GM23338 (cell line): ENCODE data around the gene TMEM219. TPM values are rescaled to one million over a fixed set of nuclear protein-coding genes. Genes with fewer than 3 reads are reported as not detected.

Source experiments
- ATAC-seq: fragments of 200-7000 bp; cut with Tn5 transposase; 3 replicates; pipeline ENCODE4 v1.9.1; 2020
- DNase-seq: peaks from one replicate; pipeline ENCODE4 v3.0.0-alpha.2; 2015; ENCODE audit warnings: low spot score
- H2AFZ ChIP-seq: fragments of 200-600 bp; sonication (generic); 2 replicates; pipeline ENCODE4 v1.8.0; 2016; ENCODE audit warnings: antibody characterized with exemption, mild to moderate bottlenecking, moderate library complexity
- H3F3A ChIP-seq: fragments of 200-600 bp; sonication (generic); replicated peaks from 2 replicates; pipeline ENCODE4 v1.8.0; 2017; ENCODE audit warnings: antibody characterized with exemption, mixed run types, low read depth
- H3K27ac ChIP-seq: fragments of 200-600 bp; sonication (generic); 2 replicates; pipeline ENCODE4 v1.6.1; 2016; ENCODE audit warnings: low read depth
- H3K27me3 ChIP-seq: fragments of 200-600 bp; sonication (generic); 2 replicates; pipeline ENCODE4 v1.8.0; 2016; ENCODE audit warnings: mild to moderate bottlenecking, mixed run types, moderate library complexity; ENCODE audit not compliant: insufficient read depth
- H3K36me3 ChIP-seq: fragments of 200-600 bp; sonication (generic); 2 replicates; pipeline ENCODE4 v1.8.0; 2016; ENCODE audit warnings: mild to moderate bottlenecking; ENCODE audit not compliant: insufficient read depth
- H3K4me1 ChIP-seq: fragments of 200-600 bp; sonication (generic); 2 replicates; pipeline ENCODE4 v1.8.0; 2016; ENCODE audit warnings: mild to moderate bottlenecking, moderate library complexity; ENCODE audit not compliant: insufficient read depth
- H3K4me2 ChIP-seq: fragments of 200-600 bp; sonication (generic); 2 replicates; pipeline ENCODE4 v1.7.1; 2017; ENCODE audit warnings: mixed run types
- H3K4me3 ChIP-seq: fragments of 200-600 bp; sonication (generic); 2 replicates; pipeline ENCODE4 v1.6.1; 2016; ENCODE audit warnings: mixed run types
- H3K79me2 ChIP-seq: fragments of 200-600 bp; sonication (generic); replicated peaks from 2 replicates; pipeline ENCODE4 v1.8.0; 2017; ENCODE audit warnings: mild to moderate bottlenecking; ENCODE audit not compliant: insufficient read depth
- H3K9me2 ChIP-seq: fragments of 200-600 bp; sonication (generic); 2 replicates; pipeline ENCODE4 v1.8.0; 2017; ENCODE audit not compliant: insufficient read depth
- H4K20me1 ChIP-seq: fragments of 200-600 bp; sonication (generic); replicated peaks from 2 replicates; pipeline ENCODE4 v1.8.0; 2017; ENCODE audit warnings: mild to moderate bottlenecking; ENCODE audit not compliant: insufficient read depth
- H3K27ac Mint-ChIP-seq: 2 replicates; pipeline ENCODE4 v1.8.0; 2020; ENCODE audit warnings: inconsistent platforms, mild to moderate bottlenecking, moderate library complexity, mixed read lengths
- H3K27me3 Mint-ChIP-seq: 3 replicates; pipeline ENCODE4 v1.8.0; 2022; ENCODE audit warnings: low read depth, mild to moderate bottlenecking, moderate library complexity, mixed read lengths, inconsistent platforms; ENCODE audit not compliant: insufficient read depth, poor library complexity
- H3K36me3 Mint-ChIP-seq: 3 replicates; pipeline ENCODE4 v1.8.0; 2021; ENCODE audit warnings: low read depth, mild to moderate bottlenecking, inconsistent platforms, moderate library complexity, mixed read lengths
- H3K4me1 Mint-ChIP-seq: 3 replicates; pipeline ENCODE4 v1.8.0; 2020; ENCODE audit warnings: mild to moderate bottlenecking, inconsistent platforms, mixed read lengths
- H3K4me3 Mint-ChIP-seq: 3 replicates; pipeline ENCODE4 v1.8.0; 2021; ENCODE audit warnings: moderate library complexity, mild to moderate bottlenecking, inconsistent platforms, mixed read lengths
- H3K9me3 Mint-ChIP-seq: 3 replicates; pipeline ENCODE4 v1.8.0; 2020; ENCODE audit warnings: moderate library complexity, mild to moderate bottlenecking, inconsistent platforms, mixed read lengths
- CREB1 ChIP-seq: fragments of 250-450 bp; sonication (Bioruptor Pico); IDR thresholded peaks from 2 replicates; pipeline ENCODE4 v1.5.0; 2020; ENCODE audit warnings: low read depth, mild to moderate bottlenecking, moderate library complexity
- ETS1 ChIP-seq: IDR thresholded peaks from 2 replicates; pipeline ENCODE4 v1.6.1; 2016; ENCODE audit warnings: antibody characterized with exemption
- EZH2 ChIP-seq: fragments of 200-600 bp; sonication (generic); IDR thresholded peaks from one replicate; pipeline ENCODE4 v1.8.0; 2017; ENCODE audit warnings: antibody characterized with exemption, mild to moderate bottlenecking, low read depth; ENCODE audit not compliant: unreplicated experiment
- JUNB ChIP-seq: IDR thresholded peaks from one replicate; pipeline ENCODE4 v1.6.1; 2016; ENCODE audit warnings: antibody characterized with exemption; ENCODE audit not compliant: unreplicated experiment
- NANOG ChIP-seq: IDR thresholded peaks from 2 replicates; pipeline ENCODE4 v1.6.1; 2016; ENCODE audit warnings: antibody characterized with exemption, borderline replicate concordance
- POLR2AphosphoS5 ChIP-seq: IDR thresholded peaks from 2 replicates; pipeline ENCODE4 v1.6.1; 2016; ENCODE audit warnings: antibody characterized with exemption, low read depth
- ZNF331 ChIP-seq: fragments of 250-450 bp; sonication (Bioruptor Pico); IDR thresholded peaks from 2 replicates; pipeline ENCODE4 v1.5.0; 2020; ENCODE audit warnings: low read depth, mild to moderate bottlenecking, moderate library complexity
- polyA plus RNA-seq: library from polyadenylated mRNA; unstranded; fragments of >200 nt; fragmentation: Nextera tagmentation; extraction: Ambion mirVana; gene quantifications from 2 replicates; pipeline ENCODE4 v1.2.1, GENCODE V29; 2016
- total RNA-seq: library from RNA; depleted of rRNA; stranded (reverse); fragments of >200 nt; shearing (Covaris generic); gene quantifications from 2 replicates; pipeline ENCODE4 v1.2.3, GENCODE V29; 2014
- TF ChIP-seq, protein P1 (sequence below): fragments of 250-450 bp; sonication (Bioruptor Pico); IDR thresholded peaks from 2 replicates; pipeline ENCODE4 v1.5.0; 2020; ENCODE audit warnings: mild to moderate bottlenecking, moderate library complexity
- TF ChIP-seq, protein P2 (sequence below), 2 experiments: fragments of 200-600 bp in 1 of 2; sonication (generic) in 1 of 2; conservative IDR thresholded peaks; 2 replicates each; pipeline versions ENCODE4 v1.5.1 to v1.6.1; 2016 to 2017; ENCODE audit warnings: antibody characterized with exemption in 2 of 2, low read depth in 2 of 2, mild to moderate bottlenecking in 2 of 2, moderate library complexity in 1 of 2
- TF ChIP-seq, protein P3 (sequence below): IDR thresholded peaks from one replicate; pipeline ENCODE4 v1.6.1; 2018; ENCODE audit warnings: antibody characterized with exemption; ENCODE audit not compliant: unreplicated experiment

The TMEM219 gene
- total and polyA plus RNA-seq, 2 experiments from 2014 or later, result 50.0 to 82.3 TPM

DNA sequence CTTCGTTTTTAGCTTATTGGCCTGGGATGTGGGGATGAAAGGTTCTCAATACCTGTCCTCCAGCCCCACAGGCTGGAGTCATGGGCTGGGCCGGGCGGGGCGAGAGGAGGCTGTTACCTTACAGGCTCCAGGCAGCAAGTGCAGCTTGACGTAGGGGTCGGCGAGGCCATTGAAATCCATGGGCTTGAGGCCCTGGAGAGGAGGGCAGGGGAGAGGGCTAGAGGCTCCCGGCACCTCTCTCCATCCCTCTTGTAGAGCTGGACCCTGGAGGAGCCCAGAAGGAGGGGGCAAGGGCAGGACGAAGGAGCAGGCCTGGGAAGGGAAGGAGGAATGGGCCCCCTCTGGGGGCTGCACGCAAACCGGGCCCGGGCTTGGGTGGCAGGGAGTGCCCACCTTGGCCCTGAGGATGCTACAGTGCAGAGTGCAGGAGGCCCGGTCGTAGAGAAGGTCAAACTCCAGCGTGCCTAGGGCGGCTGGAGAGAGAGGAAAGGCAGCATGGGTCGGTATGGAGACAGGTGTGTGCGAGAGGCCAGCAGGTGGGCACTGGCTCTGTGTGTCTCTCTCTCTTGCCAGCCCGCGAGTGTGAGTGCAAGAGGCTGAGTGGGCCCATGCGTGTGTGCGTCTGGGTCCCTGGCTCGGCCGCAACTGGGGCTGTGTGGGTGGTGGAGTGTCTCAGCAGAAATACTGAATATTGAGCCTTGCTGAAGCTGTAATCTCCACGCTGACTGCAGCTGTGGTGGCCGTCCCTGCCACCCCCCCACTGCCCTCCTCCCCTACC is 47.4 kb downstream of the TMEM219 start:
- no peak overlapping the region for H3K27ac ChIP-seq
- Mint-ChIP-seq H3K36me3 (no peaks in the 10 kb centered on the region), H3K27ac (no peak overlapping the region), H3K4me3 (peak overlapping the region; percentile 39; the same call in 2 of the 3 replicates), H3K4me1 (peaks cover 23% of the 10 kb centered on the region), H3K9me3 (peaks cover 2% of the 10 kb centered on the region; the same call in 1 of the 3 replicates), H3K27me3 (peaks cover 34% of the 10 kb centered on the region)
- no peak for ATAC-seq
- peak overlapping the region; percentile 95; the same call in 1 of the 2 replicates for H3K4me2 ChIP-seq
- no peak overlapping the region for H2AFZ ChIP-seq
- peak overlapping the region; percentile 91; the same call in 1 of the 2 replicates for H3K4me3 ChIP-seq
- H3K36me3 ChIP-seq, result no peaks in the 10 kb centered on the region
- no peaks in the 10 kb centered on the region for H4K20me1 ChIP-seq
- H3K79me2 ChIP-seq, result no peaks in the 10 kb centered on the region
- H3F3A ChIP-seq, result 0 out of 2 replicates have a peak, but pooled peaks cover 4% of the 10 kb centered on the region
- H3K27me3 ChIP-seq, result peaks cover 33% of the 10 kb centered on the region
- H3K4me1 ChIP-seq, result peaks cover 11% of the 10 kb centered on the region; the same call in 1 of the 2 replicates
- DNase-seq, result peak; percentile 27
- H3K9me2 ChIP-seq, result no peaks in the 10 kb centered on the region
- no peak for TF ChIP-seq JUNB
- TF ChIP-seq, protein P1, sequence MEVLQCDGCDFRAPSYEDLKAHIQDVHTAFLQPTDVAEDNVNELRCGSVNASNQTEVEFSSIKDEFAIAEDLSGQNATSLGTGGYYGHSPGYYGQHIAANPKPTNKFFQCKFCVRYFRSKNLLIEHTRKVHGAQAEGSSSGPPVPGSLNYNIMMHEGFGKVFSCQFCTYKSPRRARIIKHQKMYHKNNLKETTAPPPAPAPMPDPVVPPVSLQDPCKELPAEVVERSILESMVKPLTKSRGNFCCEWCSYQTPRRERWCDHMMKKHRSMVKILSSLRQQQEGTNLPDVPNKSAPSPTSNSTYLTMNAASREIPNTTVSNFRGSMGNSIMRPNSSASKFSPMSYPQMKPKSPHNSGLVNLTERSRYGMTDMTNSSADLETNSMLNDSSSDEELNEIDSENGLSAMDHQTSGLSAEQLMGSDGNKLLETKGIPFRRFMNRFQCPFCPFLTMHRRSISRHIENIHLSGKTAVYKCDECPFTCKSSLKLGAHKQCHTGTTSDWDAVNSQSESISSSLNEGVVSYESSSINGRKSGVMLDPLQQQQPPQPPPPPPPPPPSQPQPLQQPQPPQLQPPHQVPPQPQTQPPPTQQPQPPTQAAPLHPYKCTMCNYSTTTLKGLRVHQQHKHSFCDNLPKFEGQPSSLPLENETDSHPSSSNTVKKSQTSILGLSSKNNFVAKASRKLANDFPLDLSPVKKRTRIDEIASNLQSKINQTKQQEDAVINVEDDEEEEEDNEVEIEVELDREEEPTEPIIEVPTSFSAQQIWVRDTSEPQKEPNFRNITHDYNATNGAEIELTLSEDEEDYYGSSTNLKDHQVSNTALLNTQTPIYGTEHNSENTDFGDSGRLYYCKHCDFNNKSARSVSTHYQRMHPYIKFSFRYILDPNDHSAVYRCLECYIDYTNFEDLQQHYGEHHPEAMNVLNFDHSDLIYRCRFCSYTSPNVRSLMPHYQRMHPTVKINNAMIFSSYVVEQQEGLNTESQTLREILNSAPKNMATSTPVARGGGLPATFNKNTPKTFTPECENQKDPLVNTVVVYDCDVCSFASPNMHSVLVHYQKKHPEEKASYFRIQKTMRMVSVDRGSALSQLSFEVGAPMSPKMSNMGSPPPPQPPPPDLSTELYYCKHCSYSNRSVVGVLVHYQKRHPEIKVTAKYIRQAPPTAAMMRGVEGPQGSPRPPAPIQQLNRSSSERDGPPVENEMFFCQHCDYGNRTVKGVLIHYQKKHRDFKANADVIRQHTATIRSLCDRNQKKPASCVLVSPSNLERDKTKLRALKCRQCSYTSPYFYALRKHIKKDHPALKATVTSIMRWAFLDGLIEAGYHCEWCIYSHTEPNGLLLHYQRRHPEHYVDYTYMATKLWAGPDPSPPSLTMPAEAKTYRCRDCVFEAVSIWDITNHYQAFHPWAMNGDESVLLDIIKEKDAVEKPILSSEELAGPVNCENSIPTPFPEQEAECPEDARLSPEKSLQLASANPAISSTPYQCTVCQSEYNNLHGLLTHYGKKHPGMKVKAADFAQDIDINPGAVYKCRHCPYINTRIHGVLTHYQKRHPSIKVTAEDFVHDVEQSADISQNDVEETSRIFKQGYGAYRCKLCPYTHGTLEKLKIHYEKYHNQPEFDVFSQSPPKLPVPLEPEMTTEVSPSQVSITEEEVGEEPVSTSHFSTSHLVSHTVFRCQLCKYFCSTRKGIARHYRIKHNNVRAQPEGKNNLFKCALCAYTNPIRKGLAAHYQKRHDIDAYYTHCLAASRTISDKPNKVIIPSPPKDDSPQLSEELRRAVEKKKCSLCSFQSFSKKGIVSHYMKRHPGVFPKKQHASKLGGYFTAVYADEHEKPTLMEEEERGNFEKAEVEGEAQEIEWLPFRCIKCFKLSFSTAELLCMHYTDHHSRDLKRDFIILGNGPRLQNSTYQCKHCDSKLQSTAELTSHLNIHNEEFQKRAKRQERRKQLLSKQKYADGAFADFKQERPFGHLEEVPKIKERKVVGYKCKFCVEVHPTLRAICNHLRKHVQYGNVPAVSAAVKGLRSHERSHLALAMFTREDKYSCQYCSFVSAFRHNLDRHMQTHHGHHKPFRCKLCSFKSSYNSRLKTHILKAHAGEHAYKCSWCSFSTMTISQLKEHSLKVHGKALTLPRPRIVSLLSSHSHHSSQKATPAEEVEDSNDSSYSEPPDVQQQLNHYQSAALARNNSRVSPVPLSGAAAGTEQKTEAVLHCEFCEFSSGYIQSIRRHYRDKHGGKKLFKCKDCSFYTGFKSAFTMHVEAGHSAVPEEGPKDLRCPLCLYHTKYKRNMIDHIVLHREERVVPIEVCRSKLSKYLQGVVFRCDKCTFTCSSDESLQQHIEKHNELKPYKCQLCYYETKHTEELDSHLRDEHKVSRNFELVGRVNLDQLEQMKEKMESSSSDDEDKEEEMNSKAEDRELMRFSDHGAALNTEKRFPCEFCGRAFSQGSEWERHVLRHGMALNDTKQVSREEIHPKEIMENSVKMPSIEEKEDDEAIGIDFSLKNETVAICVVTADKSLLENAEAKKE (CRISPR knock-in tag), result no peak
- no peak for TF ChIP-seq ZNF331
- TF ChIP-seq, protein P2, sequence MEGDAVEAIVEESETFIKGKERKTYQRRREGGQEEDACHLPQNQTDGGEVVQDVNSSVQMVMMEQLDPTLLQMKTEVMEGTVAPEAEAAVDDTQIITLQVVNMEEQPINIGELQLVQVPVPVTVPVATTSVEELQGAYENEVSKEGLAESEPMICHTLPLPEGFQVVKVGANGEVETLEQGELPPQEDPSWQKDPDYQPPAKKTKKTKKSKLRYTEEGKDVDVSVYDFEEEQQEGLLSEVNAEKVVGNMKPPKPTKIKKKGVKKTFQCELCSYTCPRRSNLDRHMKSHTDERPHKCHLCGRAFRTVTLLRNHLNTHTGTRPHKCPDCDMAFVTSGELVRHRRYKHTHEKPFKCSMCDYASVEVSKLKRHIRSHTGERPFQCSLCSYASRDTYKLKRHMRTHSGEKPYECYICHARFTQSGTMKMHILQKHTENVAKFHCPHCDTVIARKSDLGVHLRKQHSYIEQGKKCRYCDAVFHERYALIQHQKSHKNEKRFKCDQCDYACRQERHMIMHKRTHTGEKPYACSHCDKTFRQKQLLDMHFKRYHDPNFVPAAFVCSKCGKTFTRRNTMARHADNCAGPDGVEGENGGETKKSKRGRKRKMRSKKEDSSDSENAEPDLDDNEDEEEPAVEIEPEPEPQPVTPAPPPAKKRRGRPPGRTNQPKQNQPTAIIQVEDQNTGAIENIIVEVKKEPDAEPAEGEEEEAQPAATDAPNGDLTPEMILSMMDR (conservative IDR thresholded peaks at IDR 0.05; ENCODE audit: low read depth in 2 of 2), result no peak
- TF ChIP-seq EZH2, result no peak
- no peak for TF ChIP-seq CREB1
- TF ChIP-seq NANOG, result no peak
- no peak for TF ChIP-seq POLR2AphosphoS5
- no peak for TF ChIP-seq ETS1
- TF ChIP-seq, protein P3, sequence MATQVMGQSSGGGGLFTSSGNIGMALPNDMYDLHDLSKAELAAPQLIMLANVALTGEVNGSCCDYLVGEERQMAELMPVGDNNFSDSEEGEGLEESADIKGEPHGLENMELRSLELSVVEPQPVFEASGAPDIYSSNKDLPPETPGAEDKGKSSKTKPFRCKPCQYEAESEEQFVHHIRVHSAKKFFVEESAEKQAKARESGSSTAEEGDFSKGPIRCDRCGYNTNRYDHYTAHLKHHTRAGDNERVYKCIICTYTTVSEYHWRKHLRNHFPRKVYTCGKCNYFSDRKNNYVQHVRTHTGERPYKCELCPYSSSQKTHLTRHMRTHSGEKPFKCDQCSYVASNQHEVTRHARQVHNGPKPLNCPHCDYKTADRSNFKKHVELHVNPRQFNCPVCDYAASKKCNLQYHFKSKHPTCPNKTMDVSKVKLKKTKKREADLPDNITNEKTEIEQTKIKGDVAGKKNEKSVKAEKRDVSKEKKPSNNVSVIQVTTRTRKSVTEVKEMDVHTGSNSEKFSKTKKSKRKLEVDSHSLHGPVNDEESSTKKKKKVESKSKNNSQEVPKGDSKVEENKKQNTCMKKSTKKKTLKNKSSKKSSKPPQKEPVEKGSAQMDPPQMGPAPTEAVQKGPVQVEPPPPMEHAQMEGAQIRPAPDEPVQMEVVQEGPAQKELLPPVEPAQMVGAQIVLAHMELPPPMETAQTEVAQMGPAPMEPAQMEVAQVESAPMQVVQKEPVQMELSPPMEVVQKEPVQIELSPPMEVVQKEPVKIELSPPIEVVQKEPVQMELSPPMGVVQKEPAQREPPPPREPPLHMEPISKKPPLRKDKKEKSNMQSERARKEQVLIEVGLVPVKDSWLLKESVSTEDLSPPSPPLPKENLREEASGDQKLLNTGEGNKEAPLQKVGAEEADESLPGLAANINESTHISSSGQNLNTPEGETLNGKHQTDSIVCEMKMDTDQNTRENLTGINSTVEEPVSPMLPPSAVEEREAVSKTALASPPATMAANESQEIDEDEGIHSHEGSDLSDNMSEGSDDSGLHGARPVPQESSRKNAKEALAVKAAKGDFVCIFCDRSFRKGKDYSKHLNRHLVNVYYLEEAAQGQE, result no peak
